ENCODE data around the gene MUC20. TPM values are rescaled to one million over a fixed set of nuclear protein-coding genes. Genes with fewer than 3 reads are reported as not detected.
"Not testable (repeated sequence)": the region's sequence is repeated elsewhere in the genome, so short reads cannot be mapped to it uniquely, and the experiment has no call there.

The MUC20 gene
- polyA plus RNA-seq, 1 donor (not counting 4 experiments of a cell fraction or from before 2014, with no cell fraction given), result 0.21 TPM

DNA sequence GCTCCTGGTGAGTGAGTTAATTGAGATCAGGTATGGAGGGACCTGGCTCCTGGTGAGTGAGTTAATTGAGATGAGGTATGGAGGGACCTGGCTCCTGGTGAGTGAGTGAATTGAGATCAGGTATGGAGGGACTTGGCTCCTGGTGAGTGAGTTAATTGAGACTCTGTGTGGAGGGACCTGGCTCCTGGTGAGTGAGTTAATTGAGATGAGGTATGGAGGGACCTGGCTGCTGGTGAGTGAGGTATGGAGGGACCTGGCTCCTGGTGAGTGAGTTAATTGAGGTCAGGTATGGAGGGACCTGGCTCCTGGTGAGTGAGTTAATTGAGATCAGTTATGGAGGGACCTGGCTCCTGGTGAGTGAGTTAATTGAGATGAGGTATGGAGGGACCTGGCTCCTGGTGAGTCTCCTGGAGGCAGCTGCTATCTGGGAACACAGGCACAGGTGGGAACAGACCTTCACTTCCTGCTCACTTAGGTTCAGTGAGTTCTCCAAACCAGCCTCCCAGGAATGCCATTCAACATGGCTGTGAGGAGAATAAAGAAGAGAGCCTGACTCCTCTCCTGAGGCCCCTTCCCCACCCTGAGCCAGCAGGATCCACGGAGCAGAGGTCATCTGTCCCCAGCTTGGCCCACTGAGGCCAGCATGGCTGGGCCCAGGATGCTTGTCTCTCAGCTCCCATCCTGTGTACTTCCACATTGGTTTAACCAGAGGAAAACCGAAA is 9.5 kb upstream of the MUC20 start:
- H3K27me3 ChIP-seq (ENCODE audit: control insufficient read depth, extremely low read depth, insufficient read depth, low read length); H3K9me3 ChIP-seq (ENCODE audit: control insufficient read depth, low read depth, low read length); H3K36me3 ChIP-seq (ENCODE audit: control insufficient read depth in 2 of 2, extremely low read depth in 1 of 2, insufficient read depth in 2 of 2, low read length in 2 of 2); H3K4me2 ChIP-seq (ENCODE audit: control insufficient read depth, extremely low read depth, insufficient read depth, low read depth, low read length); H3K27ac ChIP-seq (ENCODE audit: control insufficient read depth, insufficient read depth, low read length); H3K4me1 ChIP-seq (ENCODE audit: control insufficient read depth, extremely low read depth, insufficient read depth, low read length); H4K20me1 ChIP-seq (ENCODE audit: control insufficient read depth, extremely low read depth, insufficient read depth, low read length); H3K9me1 ChIP-seq (ENCODE audit: control insufficient read depth, extremely low read depth, insufficient read depth, low read length); H3K4me3 ChIP-seq (ENCODE audit: control insufficient read depth in 2 of 3, extremely low read depth in 1 of 3, insufficient read depth in 2 of 3, low read depth in 1 of 3, low read length in 3 of 3); FAIRE-seq; H3K79me2 ChIP-seq (ENCODE audit: control insufficient read depth, insufficient read depth, low read length); H3K9ac ChIP-seq (ENCODE audit: control insufficient read depth, extremely low read depth, insufficient read depth, low read length); dilution Hi-C loops (cut with MboI; ENCODE audit: extremely low pct_ligation_motif_present, low sequenced_read_pairs); DNase-seq (ENCODE audit: low read depth, low spot score); H2AFZ ChIP-seq (ENCODE audit: control insufficient read depth, low read length): not testable (repeated sequence)

DNA sequence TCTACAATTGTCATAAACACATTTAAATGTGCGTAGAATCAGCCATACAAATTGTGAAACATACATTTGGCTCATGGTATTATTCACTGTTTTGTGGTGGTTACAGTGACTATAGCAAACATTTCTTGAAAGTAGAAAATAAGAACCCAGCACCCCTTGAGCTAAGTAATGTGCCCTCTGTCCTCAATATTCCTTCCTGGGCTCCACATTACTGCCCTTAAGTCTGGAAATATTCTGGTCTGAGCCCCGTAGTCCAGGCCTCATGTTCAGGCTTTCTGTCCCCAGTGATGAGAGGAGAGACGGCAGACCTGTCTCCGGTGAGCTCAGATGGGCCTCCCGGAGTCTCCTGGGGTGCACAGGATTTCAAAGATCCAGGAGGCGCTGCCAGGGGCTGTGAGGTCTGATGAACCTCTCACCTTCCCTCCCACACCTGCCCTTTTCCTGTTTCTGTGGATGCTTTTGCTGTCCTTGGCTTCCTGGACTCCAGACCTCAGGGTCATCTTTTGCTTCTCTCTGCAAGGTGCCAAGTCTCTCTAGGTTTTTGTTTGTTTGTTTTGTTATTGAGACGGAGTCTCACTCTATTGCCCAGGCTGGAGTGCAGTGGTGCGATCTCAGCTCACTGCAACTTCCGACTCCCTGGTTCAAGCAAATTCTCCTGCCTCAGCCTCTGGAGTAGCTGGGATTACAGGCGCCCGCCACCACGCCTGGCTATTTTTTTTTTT is 8.8 kb upstream of the MUC20 start:
- Histone ChIP-seq H4K20me1 (ENCODE audit: control insufficient read depth, extremely low read depth, insufficient read depth, low read length) (no peaks in the 10 kb centered on the region), H3K4me3 (ENCODE audit: control insufficient read depth in 2 of 3, extremely low read depth in 1 of 3, insufficient read depth in 2 of 3, low read depth in 1 of 3, low read length in 3 of 3) (no peak overlapping the region), H3K27ac (ENCODE audit: control insufficient read depth, insufficient read depth, low read length) (no peak overlapping the region), H3K36me3 (ENCODE audit: control insufficient read depth in 2 of 2, extremely low read depth in 1 of 2, insufficient read depth in 2 of 2, low read length in 2 of 2) (no peaks in the 10 kb centered on the region), H3K27me3 (ENCODE audit: control insufficient read depth, extremely low read depth, insufficient read depth, low read length) (peaks cover 3% of the 10 kb centered on the region), H3K79me2 (ENCODE audit: control insufficient read depth, insufficient read depth, low read length) (no peaks in the 10 kb centered on the region), H3K9ac (ENCODE audit: control insufficient read depth, extremely low read depth, insufficient read depth, low read length) (no peak overlapping the region), H3K9me1 (ENCODE audit: control insufficient read depth, extremely low read depth, insufficient read depth, low read length) (no peaks in the 10 kb centered on the region), H3K4me1 (ENCODE audit: control insufficient read depth, extremely low read depth, insufficient read depth, low read length) (peaks cover 7% of the 10 kb centered on the region), H3K9me3 (ENCODE audit: control insufficient read depth, low read depth, low read length) (no peaks in the 10 kb centered on the region), H3K4me2 (ENCODE audit: control insufficient read depth, extremely low read depth, insufficient read depth, low read depth, low read length) (no peak overlapping the region), H2AFZ (ENCODE audit: control insufficient read depth, low read length) (no peak overlapping the region)
- FAIRE-seq (no peak), DNase-seq (ENCODE audit: low read depth, low spot score) (no peak)
- dilution Hi-C loops (cut with MboI; ENCODE audit: extremely low pct_ligation_motif_present, low sequenced_read_pairs), result no loop called here
- TF ChIP-seq, protein P1, sequence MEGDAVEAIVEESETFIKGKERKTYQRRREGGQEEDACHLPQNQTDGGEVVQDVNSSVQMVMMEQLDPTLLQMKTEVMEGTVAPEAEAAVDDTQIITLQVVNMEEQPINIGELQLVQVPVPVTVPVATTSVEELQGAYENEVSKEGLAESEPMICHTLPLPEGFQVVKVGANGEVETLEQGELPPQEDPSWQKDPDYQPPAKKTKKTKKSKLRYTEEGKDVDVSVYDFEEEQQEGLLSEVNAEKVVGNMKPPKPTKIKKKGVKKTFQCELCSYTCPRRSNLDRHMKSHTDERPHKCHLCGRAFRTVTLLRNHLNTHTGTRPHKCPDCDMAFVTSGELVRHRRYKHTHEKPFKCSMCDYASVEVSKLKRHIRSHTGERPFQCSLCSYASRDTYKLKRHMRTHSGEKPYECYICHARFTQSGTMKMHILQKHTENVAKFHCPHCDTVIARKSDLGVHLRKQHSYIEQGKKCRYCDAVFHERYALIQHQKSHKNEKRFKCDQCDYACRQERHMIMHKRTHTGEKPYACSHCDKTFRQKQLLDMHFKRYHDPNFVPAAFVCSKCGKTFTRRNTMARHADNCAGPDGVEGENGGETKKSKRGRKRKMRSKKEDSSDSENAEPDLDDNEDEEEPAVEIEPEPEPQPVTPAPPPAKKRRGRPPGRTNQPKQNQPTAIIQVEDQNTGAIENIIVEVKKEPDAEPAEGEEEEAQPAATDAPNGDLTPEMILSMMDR (optimal IDR thresholded peaks at IDR 0.05 in 1 of 3, IDR thresholded peaks at IDR 0.05 in 1 of 3, conservative IDR thresholded peaks at IDR 0.05 in 1 of 3; ENCODE audit: extremely low read depth in 1 of 3, insufficient read depth in 2 of 3, low read length in 3 of 3), result no peak
- TF ChIP-seq EZH2 (IDR thresholded peaks at IDR 0.05; ENCODE audit: low read length), result no peak

GRCh38 chr3:195712535-195712910 is 8.3 kb upstream of the MUC20 start:
- H2AFZ ChIP-seq (ENCODE audit: control insufficient read depth, low read length); H3K9me1 ChIP-seq (ENCODE audit: control insufficient read depth, extremely low read depth, insufficient read depth, low read length); H3K4me2 ChIP-seq (ENCODE audit: control insufficient read depth, extremely low read depth, insufficient read depth, low read depth, low read length); H3K4me1 ChIP-seq (ENCODE audit: control insufficient read depth, extremely low read depth, insufficient read depth, low read length); H3K9ac ChIP-seq (ENCODE audit: control insufficient read depth, extremely low read depth, insufficient read depth, low read length); H3K36me3 ChIP-seq (ENCODE audit: control insufficient read depth in 2 of 2, extremely low read depth in 1 of 2, insufficient read depth in 2 of 2, low read length in 2 of 2); dilution Hi-C loops (cut with MboI; ENCODE audit: extremely low pct_ligation_motif_present, low sequenced_read_pairs); H4K20me1 ChIP-seq (ENCODE audit: control insufficient read depth, extremely low read depth, insufficient read depth, low read length); H3K79me2 ChIP-seq (ENCODE audit: control insufficient read depth, insufficient read depth, low read length); H3K27me3 ChIP-seq (ENCODE audit: control insufficient read depth, extremely low read depth, insufficient read depth, low read length); H3K9me3 ChIP-seq (ENCODE audit: control insufficient read depth, low read depth, low read length); DNase-seq (ENCODE audit: low read depth, low spot score); H3K4me3 ChIP-seq (ENCODE audit: control insufficient read depth in 2 of 3, extremely low read depth in 1 of 3, insufficient read depth in 2 of 3, low read depth in 1 of 3, low read length in 3 of 3); H3K27ac ChIP-seq (ENCODE audit: control insufficient read depth, insufficient read depth, low read length); FAIRE-seq: not testable (repeated sequence)

- H3K9me1 ChIP-seq (ENCODE audit: control insufficient read depth, extremely low read depth, insufficient read depth, low read length); H3K79me2 ChIP-seq (ENCODE audit: control insufficient read depth, insufficient read depth, low read length); FAIRE-seq; H3K4me3 ChIP-seq (ENCODE audit: control insufficient read depth in 2 of 3, extremely low read depth in 1 of 3, insufficient read depth in 2 of 3, low read depth in 1 of 3, low read length in 3 of 3); H3K4me1 ChIP-seq (ENCODE audit: control insufficient read depth, extremely low read depth, insufficient read depth, low read length); dilution Hi-C loops (cut with MboI; ENCODE audit: extremely low pct_ligation_motif_present, low sequenced_read_pairs); H3K27ac ChIP-seq (ENCODE audit: control insufficient read depth, insufficient read depth, low read length); H3K9ac ChIP-seq (ENCODE audit: control insufficient read depth, extremely low read depth, insufficient read depth, low read length); H4K20me1 ChIP-seq (ENCODE audit: control insufficient read depth, extremely low read depth, insufficient read depth, low read length); H2AFZ ChIP-seq (ENCODE audit: control insufficient read depth, low read length); H3K36me3 ChIP-seq (ENCODE audit: control insufficient read depth in 2 of 2, extremely low read depth in 1 of 2, insufficient read depth in 2 of 2, low read length in 2 of 2); H3K9me3 ChIP-seq (ENCODE audit: control insufficient read depth, low read depth, low read length); H3K4me2 ChIP-seq (ENCODE audit: control insufficient read depth, extremely low read depth, insufficient read depth, low read depth, low read length); DNase-seq (ENCODE audit: low read depth, low spot score): not testable (repeated sequence)
- H3K27me3 ChIP-seq (ENCODE audit: control insufficient read depth, extremely low read depth, insufficient read depth, low read length), result peaks cover 14% of the 10 kb centered on the region
Measured at GRCh38 chr3:195713150-195713549, 7.6 kb upstream of the MUC20 start.

Data from keratinocyte (primary cell).